Sigmoid colon (tissue), 4 donors: ENCODE measurements around the gene ACOT12.

Source experiments
- CTCF ChIP-seq, 4 experiments: fragments of 450-650 bp in 3 of 4; fragments of 200-600 bp in 1 of 4; IDR thresholded peaks; one replicate each; pipeline ENCODE4 v1.5.1; 2016 to 2019; ENCODE audit warnings: antibody characterized with exemption in 4 of 4, mild to moderate bottlenecking in 3 of 4, moderate library complexity in 2 of 4
- EP300 ChIP-seq, 4 donors: sonication (generic); formaldehyde crosslinking; IDR thresholded peaks; one replicate each; pipeline ENCODE4 v1.6.1; 2017; ENCODE audit warnings: antibody characterized with exemption in 4 of 4
- POLR2A ChIP-seq, 2 donors: fragments of 450-650 bp; IDR thresholded peaks; one replicate each; pipeline ENCODE4 v1.6.1; 2016; ENCODE audit warnings: antibody characterized with exemption in 2 of 2, mild to moderate bottlenecking in 2 of 2, moderate library complexity in 2 of 2
- POLR2AphosphoS5 ChIP-seq, 4 donors: sonication (generic); formaldehyde crosslinking; IDR thresholded peaks; one replicate each; pipeline ENCODE4 v1.6.1; 2017; ENCODE audit warnings: antibody characterized with exemption in 4 of 4

- TF ChIP-seq CTCF (IDR thresholded peaks at IDR 0.05) = no peak
- no peak for TF ChIP-seq POLR2AphosphoS5 (IDR thresholded peaks at IDR 0.05)
- TF ChIP-seq EP300 (IDR thresholded peaks at IDR 0.05) = no peak
- TF ChIP-seq POLR2A (IDR thresholded peaks at IDR 0.05) = no peak
Measured at GRCh38 chr5:81408496-81408895, 14.6 kb upstream of the ACOT12 start.
